HG03469 (cell line): ENCODE measurements around the gene UPF3B.
"Not testable (repeated sequence)": the region's sequence is repeated elsewhere in the genome, so short reads cannot be mapped to it uniquely, and the experiment has no call there.

Experiments
- ATAC-seq: cut with Tn5 transposase; IDR thresholded peaks from one replicate; pipeline ENCODE4 v1.9.1; 2021; ENCODE audit warnings: mild to moderate bottlenecking, moderate library complexity, moderate number of reproducible peaks; ENCODE audit not compliant: unreplicated experiment

Gene UPF3B

GRCh38 chrX:119852382-119853353 lies at the start of gene UPF3B:
TSS of gene UPF3B (minus strand) at chrX:119852963. CDS start at chrX:119852928, 35 bp downstream.
- peak; percentile 82 for ATAC-seq

GRCh38 chrX:119900976-119901375 lies 48.2 kb upstream of the UPF3B start:
- no peak for ATAC-seq

GRCh38 chrX:119899125-119899524 lies 46.4 kb upstream of the UPF3B start:
- no peak for ATAC-seq

DNA sequence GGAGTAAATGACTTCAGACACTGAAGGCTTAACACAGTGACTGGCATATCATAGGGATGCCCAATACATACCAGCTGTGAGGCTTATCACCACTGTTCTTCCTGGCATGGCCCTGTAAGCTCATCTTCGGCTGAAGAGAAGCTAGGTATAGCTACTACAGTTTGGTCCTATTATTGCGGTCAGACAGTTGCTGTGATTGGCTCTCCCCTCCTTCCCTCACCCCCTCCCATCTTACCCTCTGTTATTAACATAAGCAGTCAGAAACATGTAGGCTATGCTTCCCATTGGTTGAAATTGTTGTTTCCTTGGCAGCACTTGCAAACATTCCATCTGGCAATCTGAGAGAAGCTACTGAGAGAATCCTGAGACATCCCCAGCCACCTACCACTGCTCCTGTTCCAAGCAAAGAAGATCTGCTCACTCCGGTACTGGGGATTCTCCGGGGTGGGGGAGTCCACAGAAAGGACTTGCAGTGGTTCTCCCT lies 43.1 kb upstream of the UPF3B start, which contains the start of gene AKAP14:
Gene AKAP14, plus strand, starts transcription at position 51 of the 484 bp plus-strand sequence. CDS start 7,331 bp downstream, outside the sequence.
- no peak for ATAC-seq

DNA sequence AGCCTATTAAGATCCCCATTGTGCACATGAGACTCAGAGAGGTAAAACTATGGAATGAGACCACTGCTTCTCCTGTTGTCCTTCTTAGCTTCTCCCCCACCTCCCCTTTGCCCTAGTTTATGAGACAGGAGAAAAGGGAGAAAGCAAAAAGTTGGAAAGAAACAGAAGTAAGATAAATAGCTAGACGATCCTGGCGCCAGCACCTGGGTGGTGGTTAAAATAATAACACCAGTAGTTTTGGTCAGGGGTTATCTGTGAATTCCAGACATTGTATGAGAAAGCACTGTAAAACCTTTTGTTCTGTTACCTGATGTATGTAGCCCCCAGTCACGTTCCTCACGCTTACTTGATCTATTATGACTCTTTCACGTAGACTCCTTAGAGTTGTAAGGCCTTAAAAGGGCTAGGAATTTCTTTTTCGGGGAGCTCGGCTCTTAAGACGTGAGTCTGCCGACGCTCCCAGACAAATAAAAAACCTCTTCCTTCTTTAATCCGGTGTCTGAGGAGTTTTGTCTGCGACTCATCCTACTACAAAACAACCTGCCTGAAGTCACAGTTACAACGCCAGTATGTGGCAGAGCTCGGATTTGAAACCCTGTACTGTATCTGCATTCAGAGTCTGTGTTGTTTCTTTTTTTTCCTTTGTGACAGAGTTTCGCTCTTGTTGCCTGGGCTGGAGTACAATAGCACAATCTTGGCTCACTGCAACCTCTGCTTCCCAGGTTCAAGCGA lies 39.4 kb upstream of the UPF3B start:
- not testable (repeated sequence) for ATAC-seq

- ATAC-seq: not testable (repeated sequence)
Measured at GRCh38 chrX:119890626-119891025, 37.9 kb upstream of the UPF3B start.

DNA sequence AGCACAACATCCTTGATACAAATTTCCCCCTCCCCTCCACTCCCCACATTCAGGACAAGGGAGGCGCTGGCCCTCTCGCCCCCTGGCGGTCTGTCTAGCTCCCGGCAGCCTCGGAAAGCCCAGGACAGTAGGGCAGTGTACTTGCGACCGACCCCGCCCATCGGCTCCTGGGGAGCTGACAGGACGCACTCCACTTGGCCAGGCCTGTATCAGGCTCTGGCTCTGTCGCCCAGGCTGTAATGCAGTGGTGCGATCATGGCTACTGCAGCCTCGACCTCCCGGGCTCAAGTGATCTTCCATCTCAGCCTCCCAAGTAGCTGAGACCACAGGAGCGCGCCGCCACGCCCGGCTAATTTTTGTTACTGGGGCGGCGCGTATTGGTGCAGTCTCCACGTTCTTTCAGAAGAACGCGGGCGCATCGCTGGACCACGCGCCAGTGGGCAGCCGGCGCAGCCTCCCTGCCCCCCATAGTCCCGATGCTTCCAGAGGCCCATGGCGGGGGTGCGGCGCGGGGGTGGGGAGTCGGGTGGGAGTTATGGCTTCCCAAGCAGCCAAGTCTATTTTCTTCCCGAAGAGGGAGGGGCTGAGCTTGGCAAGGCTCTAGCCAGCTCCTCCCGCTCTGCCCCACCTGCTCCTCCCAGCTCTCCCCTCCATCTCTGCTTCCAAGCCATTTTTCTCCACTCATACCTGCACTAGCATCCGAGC lies 35.1 kb upstream of the UPF3B start:
- ATAC-seq: no peak

DNA sequence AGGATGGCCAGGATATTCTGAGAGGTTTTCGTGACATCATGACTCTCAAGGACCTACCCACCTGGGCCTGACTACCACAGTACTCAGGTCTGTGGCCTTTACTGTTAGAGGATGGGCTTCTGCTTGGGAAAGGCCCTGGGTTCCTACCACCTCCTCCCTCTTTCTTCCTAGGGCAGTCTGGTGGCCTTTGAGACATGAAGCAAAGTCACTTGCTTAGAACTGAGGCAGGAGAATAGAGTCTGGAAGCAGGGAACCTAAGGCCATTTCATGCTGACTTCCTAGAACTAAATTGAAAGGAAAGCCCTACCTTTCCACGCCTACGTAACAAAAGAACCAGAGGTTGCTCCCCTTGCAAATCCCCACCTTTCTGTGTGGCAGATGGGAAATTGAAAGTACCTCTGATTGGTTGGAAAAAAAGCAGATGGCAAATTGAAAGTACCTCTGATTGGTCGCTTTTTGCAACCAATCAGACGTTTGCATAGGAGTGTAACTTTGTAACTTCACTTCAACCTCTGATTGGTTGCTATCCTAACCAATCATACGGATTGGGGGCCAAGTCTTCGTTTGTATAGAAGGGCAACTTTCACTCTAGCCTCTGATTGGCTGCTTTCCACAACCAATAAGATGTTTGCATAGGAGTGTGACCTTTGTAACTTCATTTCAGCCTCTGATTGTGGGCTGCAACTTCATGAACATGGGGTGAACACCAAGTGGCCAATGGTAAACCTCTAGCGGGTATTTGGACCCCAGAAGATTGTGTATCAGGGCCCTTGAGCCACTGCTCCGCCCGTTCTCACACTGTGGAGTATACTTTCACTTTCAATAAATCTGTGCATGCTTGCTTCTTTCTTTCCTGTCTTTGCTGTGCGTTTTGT lies 33.0 kb upstream of the UPF3B start:
- no peak for ATAC-seq

- ATAC-seq: peak; percentile 81
Measured at GRCh38 chrX:119880552-119881437, 28.0 kb upstream of the UPF3B start.

- no peak for ATAC-seq
Measured at GRCh38 chrX:119880076-119880475, 27.3 kb upstream of the UPF3B start.

- ATAC-seq: no peak
Measured at GRCh38 chrX:119878740-119879139, 26.0 kb upstream of the UPF3B start.

- peak; percentile 91 for ATAC-seq
Measured at GRCh38 chrX:119871599-119872395, 19.0 kb upstream of the UPF3B start, which contains the start of the genes NDUFA1 and RNF113A. TSS of gene NDUFA1 (plus strand) at chrX:119871832. CDS start at chrX:119871912, 80 bp downstream. TSS of gene RNF113A (minus strand) at chrX:119871733. CDS start at chrX:119871613, 120 bp downstream.

DNA sequence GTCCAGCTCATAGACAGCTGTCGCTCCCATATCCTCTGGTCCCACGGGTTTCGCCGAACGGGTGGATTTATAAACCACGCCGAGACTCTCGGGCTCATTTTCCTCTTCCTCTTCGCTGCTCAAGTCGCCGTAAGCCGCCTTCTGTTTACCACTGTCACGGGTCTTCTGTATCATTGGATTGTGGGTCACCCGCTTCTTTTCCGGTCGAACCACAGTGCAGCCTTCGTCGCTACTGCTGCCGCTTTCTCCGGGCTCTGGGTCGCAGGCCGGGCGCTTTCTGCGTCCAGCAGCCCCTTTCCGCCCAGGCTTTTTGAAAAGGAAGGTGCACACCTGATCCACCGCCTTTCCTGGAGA lies 18.5 kb upstream of the UPF3B start:
- ATAC-seq: no peak

- no peak for ATAC-seq
Measured at GRCh38 chrX:119870626-119871131, 17.9 kb upstream of the UPF3B start.

DNA sequence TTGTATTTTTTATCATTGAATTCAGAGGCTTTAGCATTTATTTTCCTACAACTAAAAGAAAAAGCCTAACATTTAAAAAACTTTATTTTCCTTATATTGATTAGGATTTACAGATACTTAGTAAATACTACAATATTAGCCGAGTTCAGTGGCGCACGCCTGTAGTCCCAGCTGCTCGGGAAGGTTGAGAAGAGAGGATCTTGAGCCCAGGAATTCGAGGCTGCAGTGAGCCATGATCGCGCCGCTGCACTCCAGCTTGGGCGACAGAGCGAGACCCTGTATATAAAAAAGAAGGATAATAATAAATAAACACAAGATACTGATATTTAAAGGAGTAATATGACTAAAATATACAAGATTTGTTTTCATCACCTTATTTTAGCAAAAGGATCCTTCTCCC lies 681 bp upstream of the UPF3B start:
- ATAC-seq: no peak

DNA sequence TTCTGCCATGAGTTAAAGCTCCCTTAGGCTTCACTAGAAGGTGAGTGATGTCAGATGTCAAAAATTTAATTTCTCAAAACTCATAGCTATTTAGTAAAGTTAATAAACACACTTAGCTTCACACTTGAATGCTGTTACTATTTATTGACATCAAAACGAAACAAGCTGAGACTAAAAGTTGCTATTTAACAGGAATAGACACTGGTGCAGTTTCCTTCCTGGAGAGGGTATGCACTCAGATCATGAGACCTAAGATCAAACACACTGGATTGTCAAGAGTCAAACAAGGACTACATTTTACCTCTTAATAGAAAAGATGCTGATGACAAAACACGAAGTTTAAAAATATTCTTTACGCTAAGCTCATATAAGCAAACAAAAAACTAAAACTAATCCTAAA lies 18.9 kb downstream of the UPF3B start:
- no peak for ATAC-seq

GRCh38 chrX:119828446-119828845 lies 24.3 kb downstream of the UPF3B start:
- no peak for ATAC-seq
